Stimulated activated CD8-positive, alpha-beta memory T cell treated with anti-CD3 and anti-CD28 coated beads, Interleukin-7, amount 100 ng/mL, for 4 hours (primary cell): ENCODE data around the gene LRRC8B.

Source experiments
- DNase-seq, 2 donors: peaks; one replicate each; pipeline ENCODE4 v3.0.0-alpha.2; 2020; ENCODE audit warnings: low read depth in 2 of 2

The LRRC8B gene

DNA sequence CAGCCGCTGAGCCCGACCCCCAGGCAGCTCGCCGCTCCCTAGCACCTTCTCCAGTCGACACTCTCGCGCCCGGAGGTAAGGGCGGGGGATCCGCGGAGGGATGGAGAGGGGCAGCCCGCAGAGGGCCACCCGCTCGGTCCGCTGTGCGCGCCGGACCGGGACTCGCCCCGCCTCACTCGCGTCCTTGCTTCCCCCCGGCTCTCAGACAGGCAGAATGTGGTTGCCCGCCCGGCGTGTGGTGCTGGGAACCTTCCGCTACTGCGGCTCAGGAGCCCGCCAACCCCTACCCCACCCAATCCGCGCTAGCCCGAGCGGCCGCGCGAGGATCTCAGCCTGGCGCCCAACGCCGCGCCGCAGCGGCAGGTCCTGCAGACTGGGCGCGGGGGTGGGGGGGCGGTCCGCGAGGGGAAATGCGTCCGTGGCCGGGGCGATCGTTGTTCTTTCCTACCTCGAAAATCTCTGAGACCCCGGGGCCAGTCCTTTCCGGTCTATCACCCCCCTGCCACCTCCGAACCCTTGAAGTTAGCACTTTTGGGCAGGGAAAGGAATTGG is 108.7 kb downstream of the LRRC8B start:
- DNase-seq, result peak in 1 of 2 donors; percentile 40

DNA sequence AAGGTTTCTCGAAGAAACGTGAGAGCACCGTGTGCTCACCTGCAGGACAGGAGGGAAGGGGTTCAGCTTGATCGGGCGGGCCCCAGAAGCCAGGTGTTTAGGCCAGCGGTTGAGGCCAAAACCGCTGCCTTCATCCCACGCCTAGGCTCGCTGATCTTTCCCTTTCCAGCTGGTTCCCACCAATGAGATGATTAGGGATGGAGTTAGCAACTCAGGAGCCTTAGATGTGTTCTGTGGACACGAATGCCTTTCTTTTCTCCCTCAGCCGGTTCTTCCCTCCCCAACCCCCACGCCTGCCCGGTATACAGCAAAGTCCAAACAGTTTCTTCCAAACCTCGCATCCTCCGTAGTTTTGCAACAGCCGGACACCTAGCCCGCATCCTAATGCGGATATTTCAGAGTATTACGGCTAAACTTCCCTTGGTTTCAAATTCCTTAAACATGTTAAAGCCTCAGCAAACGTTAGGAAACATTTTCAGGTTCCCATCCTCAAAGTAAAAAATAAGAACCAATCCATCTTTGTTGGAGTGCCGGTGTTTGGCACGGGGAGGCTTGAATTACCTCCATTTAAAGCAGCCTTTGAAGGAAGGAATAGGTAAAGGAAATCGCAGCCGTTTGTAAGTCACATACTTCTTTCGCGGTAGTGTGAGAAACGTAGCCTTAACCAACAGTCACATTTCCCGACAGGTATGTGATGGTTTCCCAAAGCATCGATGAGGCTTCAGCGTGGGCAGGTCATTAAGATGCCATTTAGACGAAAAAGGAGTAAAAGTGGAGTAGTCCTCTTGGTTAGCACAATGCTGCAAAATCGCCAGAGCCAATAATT is 109.4 kb downstream of the LRRC8B start:
- DNase-seq, result peak in 1 of 2 donors; percentile 8

DNA sequence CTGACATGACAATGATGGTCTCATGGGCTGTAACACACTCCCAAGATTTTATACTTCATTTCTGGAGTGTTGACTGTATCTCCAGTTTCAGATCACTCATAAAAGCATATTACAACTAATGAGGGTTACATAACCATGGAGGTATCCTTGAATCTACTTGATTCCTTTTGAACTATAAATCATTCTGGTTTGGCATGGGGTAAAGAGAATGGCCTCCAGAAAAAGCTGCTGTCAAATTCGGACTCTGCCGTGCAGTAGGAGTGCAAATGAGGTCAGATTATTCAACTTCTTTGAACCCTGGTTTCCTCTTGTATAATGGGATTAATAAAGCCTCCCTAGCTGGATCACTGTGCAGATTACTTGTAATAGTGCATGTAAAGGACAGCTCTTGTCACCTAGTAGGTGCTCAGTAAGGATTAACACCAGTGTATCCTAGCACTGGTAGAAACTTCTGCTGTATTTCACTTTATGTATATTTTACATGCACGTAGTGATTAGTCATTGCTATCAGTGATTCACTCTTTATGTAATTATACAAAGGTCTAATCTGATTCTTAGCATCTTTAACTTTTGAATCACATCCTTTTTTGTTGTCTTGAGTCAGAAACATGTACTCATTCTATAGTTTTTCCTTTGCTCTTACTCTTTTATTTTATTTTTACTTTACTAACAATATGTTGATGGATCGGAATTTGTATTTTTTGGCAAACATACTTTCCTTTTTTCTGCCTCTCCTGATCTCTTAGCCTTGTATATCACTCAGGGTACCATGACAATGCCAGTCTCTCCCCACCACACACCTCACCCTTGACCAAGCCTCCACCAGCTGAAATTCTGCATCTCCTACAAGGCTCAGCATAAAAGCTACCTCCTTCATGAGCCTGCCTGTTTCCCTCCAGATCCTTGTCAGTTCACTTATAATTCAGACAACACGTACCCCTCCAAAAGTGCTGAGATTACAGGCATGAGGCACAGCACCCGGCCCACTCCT is 111.5 kb downstream of the LRRC8B start:
- DNase-seq, result no peak

DNA sequence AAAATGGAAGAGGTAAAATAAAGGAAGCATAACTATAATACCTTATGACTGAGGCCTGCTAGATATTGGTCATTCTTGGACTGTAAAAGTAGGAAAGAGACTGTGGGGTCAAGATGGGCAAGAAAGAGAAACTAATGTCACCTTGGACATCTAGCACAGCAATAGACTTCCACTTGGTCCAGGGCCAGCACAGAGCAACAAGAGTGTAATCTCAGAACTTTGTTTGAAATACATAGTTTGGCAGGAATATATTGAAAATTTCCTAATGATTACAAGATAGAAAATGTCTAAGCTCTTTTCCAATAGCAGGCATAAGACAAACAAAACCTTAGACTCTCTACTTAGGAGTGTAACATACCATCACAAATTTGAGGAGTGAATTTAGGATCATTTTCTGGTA is 112.9 kb downstream of the LRRC8B start:
- DNase-seq, result no peak

DNA sequence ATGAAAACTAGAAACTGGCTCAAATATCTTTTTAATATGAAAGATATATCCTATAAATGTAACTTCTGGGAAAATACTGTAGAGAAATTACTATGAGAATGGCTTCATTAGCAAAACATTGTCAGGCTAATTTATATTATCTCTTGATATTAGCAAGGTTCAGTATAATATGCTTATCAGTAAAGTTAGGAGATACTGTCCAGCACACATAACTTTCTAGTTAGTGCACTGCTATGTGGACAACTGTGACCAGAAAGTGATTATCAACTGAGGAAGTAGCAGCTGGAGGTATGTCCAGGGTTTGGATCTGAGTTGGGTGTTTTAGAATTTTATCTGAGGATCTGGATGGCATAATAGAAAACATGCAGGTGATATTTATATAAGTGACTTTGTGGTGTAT is 115.8 kb downstream of the LRRC8B start:
- DNase-seq, result no peak

DNA sequence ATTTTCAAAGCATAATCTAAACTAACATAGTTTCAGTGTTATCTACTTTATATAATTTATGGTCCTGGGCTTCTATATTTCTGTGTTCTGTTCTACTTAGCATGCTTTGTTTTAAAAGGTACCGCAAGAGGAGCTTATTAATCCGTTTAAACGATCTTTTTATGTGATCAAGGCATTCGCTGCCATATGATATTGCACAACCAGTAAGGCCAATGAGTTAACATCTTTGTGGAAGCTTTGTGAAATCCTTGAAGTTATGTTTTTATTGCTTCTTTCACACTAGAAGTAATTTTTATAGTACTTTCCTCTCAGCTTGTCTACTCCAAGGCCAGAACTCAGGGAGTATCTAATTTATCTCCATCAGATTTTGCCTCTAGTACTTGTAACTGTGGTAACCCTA is 117.2 kb downstream of the LRRC8B start:
- DNase-seq, result no peak

DNA sequence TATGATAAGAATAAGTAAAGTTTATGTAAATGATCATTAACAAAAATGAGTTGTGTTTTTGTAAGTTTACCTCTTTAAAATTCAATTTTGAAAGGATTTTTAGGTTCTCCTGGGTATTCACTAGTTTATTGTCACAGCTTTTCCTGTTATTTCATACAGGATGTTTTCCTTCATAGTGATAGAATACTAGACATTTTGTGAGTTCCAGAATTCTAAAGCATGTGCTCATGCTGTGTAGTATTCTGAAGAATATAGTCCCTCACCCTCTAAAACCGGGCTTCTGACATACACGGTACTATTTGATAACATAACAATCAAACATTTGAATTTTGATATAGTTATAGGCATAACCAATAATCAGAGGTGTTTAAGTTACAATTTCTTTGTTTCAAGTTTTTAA is 118.9 kb downstream of the LRRC8B start:
- DNase-seq, result no peak

DNA sequence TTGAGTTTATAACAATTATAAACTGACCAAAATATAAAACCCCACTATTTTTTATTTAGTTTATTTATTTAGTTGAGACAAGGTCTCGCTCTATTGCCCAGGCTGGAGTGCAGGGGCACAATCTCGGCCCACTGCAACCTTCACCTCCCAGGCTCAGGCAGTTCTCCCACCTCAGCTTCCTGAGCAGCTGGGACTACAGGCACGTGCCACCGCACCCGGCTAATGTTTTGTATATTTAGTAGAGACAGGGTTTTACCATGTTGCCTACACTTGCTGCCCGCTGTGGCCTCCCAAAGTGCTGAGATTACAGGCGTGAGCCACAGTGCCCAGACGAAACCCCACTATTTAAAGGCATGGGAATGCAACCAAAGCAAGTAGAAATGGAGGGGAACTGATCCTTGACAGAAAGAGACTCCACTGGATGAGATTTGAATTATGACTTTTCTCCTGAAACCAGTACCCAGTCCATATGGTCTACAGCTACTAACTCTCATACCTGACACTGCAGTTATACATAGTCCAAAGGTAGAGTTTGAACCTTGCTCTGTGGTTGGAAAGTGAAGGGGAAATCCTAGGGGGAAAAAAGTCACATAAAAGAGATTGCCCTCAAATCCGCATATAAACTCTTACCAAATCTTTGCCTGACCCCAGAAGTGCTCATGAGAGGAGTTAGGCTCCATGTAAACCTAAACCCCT is 119.6 kb downstream of the LRRC8B start:
- DNase-seq, result no peak

DNA sequence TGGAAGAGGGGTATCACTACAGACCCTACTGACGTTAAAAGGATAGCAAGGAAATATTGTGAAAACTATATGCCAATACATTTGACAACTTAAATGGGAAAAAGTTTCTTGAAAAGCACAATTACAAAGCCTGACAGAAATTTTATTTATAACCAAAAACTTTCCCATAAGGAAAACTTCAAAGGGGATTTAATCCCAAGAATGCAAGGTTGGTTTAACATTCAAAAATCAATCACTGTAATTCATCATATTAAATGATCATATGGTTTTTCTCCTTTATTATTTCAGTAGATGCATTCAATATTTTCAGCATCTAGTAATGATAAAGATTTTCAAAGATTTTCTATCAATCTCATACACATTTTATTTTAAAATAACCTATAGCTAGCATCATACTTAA is 121.6 kb downstream of the LRRC8B start:
- DNase-seq, result no peak
